IMR-90 (cell line): Measurements from ENCODE around the gene ZNF836. TPM values are rescaled to one million over a fixed set of nuclear protein-coding genes. Genes with fewer than 3 reads are reported as not detected.

Experiments used
- ATAC-seq: fragments of 200-7000 bp; cut with Tn5 transposase; 2 replicates; pipeline ENCODE4 v1.9.1; 2020; ENCODE audit warnings: low read depth, mild to moderate bottlenecking, moderate library complexity
- BruUV-seq: library from RNA; stranded (reverse); fragments of 400-500 nt; replicated peaks from 2 replicates; lab custom pipeline; 2021; lab: Mats Ljungman, UMichigan
- CTCF ChIA-PET: fragments of 300-600 bp; formaldehyde crosslinking; extraction: SDS; loops from one replicate; lab custom pipeline; 2021; ENCODE audit warnings: antibody characterized with exemption; lab: Yijun Ruan, JAX
- POLR2A ChIA-PET: fragments of 300-600 bp; sonication (Branson Sonifier 250); formaldehyde crosslinking; loops from one replicate; lab custom pipeline; 2022; ENCODE audit warnings: antibody characterized with exemption; ENCODE audit not compliant: unreplicated experiment; lab: Charles Lee
- DNase-seq: peaks from one replicate; pipeline ENCODE4 v3.0.0; 2013
- H2AFZ ChIP-seq: replicated peaks from 2 replicates; pipeline ENCODE3; 2013; ENCODE audit warnings: low read length, mild to moderate bottlenecking; ENCODE audit not compliant: poor library complexity
- H2AK5ac ChIP-seq: 2 replicates; pipeline ENCODE4 v1.6.1; 2013; ENCODE audit warnings: low read depth, low read length, inconsistent platforms
- H2AK9ac ChIP-seq: replicated peaks from 2 replicates; pipeline ENCODE3; 2013; ENCODE audit warnings: mild to moderate bottlenecking, low read depth, low read length, moderate library complexity; ENCODE audit not compliant: poor library complexity
- H2BK120ac ChIP-seq: 2 replicates; pipeline ENCODE4 v1.6.1; 2013; ENCODE audit warnings: low read depth, low read length, inconsistent platforms
- H2BK15ac ChIP-seq: 3 replicates; pipeline ENCODE4 v1.6.1; 2013; ENCODE audit warnings: low read depth, low read length, inconsistent platforms
- H2BK20ac ChIP-seq: 2 replicates; pipeline ENCODE4 v1.6.1; 2013; ENCODE audit warnings: low read depth, mild to moderate bottlenecking, inconsistent platforms, low read length, moderate library complexity
- H2BK5ac ChIP-seq: 2 replicates; pipeline ENCODE4 v1.6.1; 2013; ENCODE audit warnings: mild to moderate bottlenecking, low read depth, low read length, inconsistent platforms; ENCODE audit not compliant: poor library complexity, severe bottlenecking
- H3K14ac ChIP-seq: replicated peaks from 2 replicates; pipeline ENCODE4 v1.6.1; 2013; ENCODE audit warnings: low read depth, low read length, inconsistent platforms
- H3K18ac ChIP-seq: 2 replicates; pipeline ENCODE4 v1.6.1; 2013; ENCODE audit warnings: low read depth, low read length, control low read depth
- H3K23ac ChIP-seq: 2 replicates; pipeline ENCODE4 v1.6.1; 2013; ENCODE audit warnings: low read depth, low read length, inconsistent platforms
- H3K27ac ChIP-seq: 2 replicates; pipeline ENCODE4 v1.5.1; 2013; ENCODE audit warnings: mild to moderate bottlenecking, control low read depth, low read length; ENCODE audit not compliant: insufficient read depth
- H3K27me3 ChIP-seq: 2 replicates; pipeline ENCODE4 v1.6.1; 2013; ENCODE audit warnings: low read length; ENCODE audit not compliant: control insufficient read depth, insufficient read depth
- H3K36me3 ChIP-seq: 2 replicates; pipeline ENCODE4 v1.6.1; 2013; ENCODE audit warnings: low read length, mixed read lengths; ENCODE audit not compliant: control insufficient read depth, insufficient read depth
- H3K4ac ChIP-seq: 2 replicates; pipeline ENCODE4 v1.6.1; 2013; ENCODE audit warnings: low read depth, low read length, inconsistent platforms
- H3K4me1 ChIP-seq: 2 replicates; pipeline ENCODE4 v1.6.1; 2013; ENCODE audit warnings: low read length, mixed read lengths; ENCODE audit not compliant: control insufficient read depth, insufficient read depth
- H3K4me2 ChIP-seq: 2 replicates; pipeline ENCODE4 v1.6.1; 2013; ENCODE audit warnings: low read depth, mild to moderate bottlenecking, control low read depth, low read length, moderate library complexity
- H3K4me3 ChIP-seq: 2 replicates; pipeline ENCODE4 v1.5.1; 2013; ENCODE audit warnings: low read depth, mild to moderate bottlenecking, control low read depth, low read length, moderate library complexity; ENCODE audit not compliant: insufficient read depth
- H3K56ac ChIP-seq: 2 replicates; pipeline ENCODE4 v1.6.1; 2013; ENCODE audit warnings: low read length, inconsistent platforms; ENCODE audit not compliant: insufficient read depth; ENCODE audit errors: extremely low read depth
- H3K79me1 ChIP-seq, 2 experiments: 2 replicates each; pipeline ENCODE4 v1.6.1; 2013; ENCODE audit warnings: low read length in 2 of 2, inconsistent platforms in 1 of 2, low read depth in 1 of 2
- H3K9ac ChIP-seq: 2 replicates; pipeline ENCODE4 v1.6.1; 2013; ENCODE audit warnings: low read depth, low read length, control low read depth
- H3K9me1 ChIP-seq: 2 replicates; pipeline ENCODE4 v1.6.1; 2013; ENCODE audit warnings: low read length, inconsistent platforms; ENCODE audit not compliant: insufficient read depth
- H3K9me3 ChIP-seq: 2 replicates; pipeline ENCODE4 v1.6.1; 2013; ENCODE audit warnings: low read length; ENCODE audit not compliant: control insufficient read depth, insufficient read depth
- H4K20me1 ChIP-seq: 2 replicates; pipeline ENCODE4 v1.6.1; 2013; ENCODE audit warnings: low read length, inconsistent platforms; ENCODE audit not compliant: insufficient read depth
- H4K5ac ChIP-seq: 2 replicates; pipeline ENCODE4 v1.6.1; 2013; ENCODE audit warnings: mild to moderate bottlenecking, low read depth, low read length, control low read depth
- H4K8ac ChIP-seq, 2 experiments: 2 replicates each; pipeline ENCODE4 v1.6.1; 2013; ENCODE audit warnings: low read depth in 2 of 2, low read length in 2 of 2, control low read depth in 1 of 2, inconsistent platforms in 1 of 2
- H4K91ac ChIP-seq: 2 replicates; pipeline ENCODE4 v1.6.1; 2013; ENCODE audit warnings: low read depth, low read length, inconsistent platforms; ENCODE audit not compliant: insufficient read depth
- MAZ ChIP-seq: IDR thresholded peaks from 2 replicates; pipeline ENCODE4 v1.6.1; 2012; ENCODE audit warnings: low read depth, mild to moderate bottlenecking, low read length, improper control_type of control experiment, moderate library complexity, borderline replicate concordance
- WGBS, 2 experiments: methylation state at CpG; one replicate each; pipeline versions ENCODE4 v1.1.5 to v1.1.7; 2013; ENCODE audit warnings: missing lambda C conversion rate in 2 of 2; ENCODE audit not compliant: insufficient read length in 1 of 2; ENCODE audit errors: extremely low coverage in 2 of 2; 5-methylcytosine and 5-hydroxymethylcytosine counted together
- dilution Hi-C: fragments of 300-500 bp; cut with HindIII; formaldehyde crosslinking; loops from one replicate; pipeline ENCODE4 v1.14.3; 2018; ENCODE audit warnings: low sequenced_read_pairs; ENCODE audit not compliant: unreplicated experiment
- in situ Hi-C: fragments of 300-500 bp; cut with MboI; formaldehyde crosslinking; loops from 3 replicates; pipeline ENCODE4 v1.14.3; 2019; ENCODE audit warnings: low sequenced_read_pairs, inconsistent platforms, mixed read lengths
- intact Hi-C: fragments of 100-400 bp; cut with micrococcal nuclease; formaldehyde crosslinking; loops from 2 replicates; pipeline ENCODE4 v1.10.0; 2022
- polyA plus RNA-seq, 3 experiments: library from polyadenylated mRNA; depleted of rRNA; stranded (reverse); fragments of >200 nt; gene quantifications; 2 replicates each; pipeline ENCODE4 v1.2.3, GENCODE V29; 2012; ENCODE audit warnings: low replicate concordance in 1 of 3
- total RNA-seq: library from RNA; depleted of rRNA; stranded (reverse); fragments of >200 nt; gene quantifications from 2 replicates; pipeline ENCODE4 v1.2.3, GENCODE V29; 2012

The ZNF836 gene
- total and polyA plus RNA-seq, 2 of the 4 experiments (the other 2 are of a cell fraction): 1.1 to 4.1 TPM

GRCh38 chr19:52170863-52171320, 529 bp downstream of the ZNF836 start:
- WGBS, 2 experiments: 5% methylated on average over 3 of the region's 22 CpGs; no CpG with 5 or more reads in 1 of the 2 experiments
- dilution Hi-C loops: no loop called here
- H2BK120ac ChIP-seq: no peak overlapping the region
- H2AK9ac ChIP-seq: peak overlapping the region; percentile 86
- peaks cover 9% of the 10 kb centered on the region for H3K36me3 ChIP-seq
- intact Hi-C loops: loop anchor here (2.0 kb wide), 1 partner anchor 18 kb away; no protein-coding TSS in a partner anchor
- no peaks in the 10 kb centered on the region for H3K27me3 ChIP-seq
- no peaks in the 10 kb centered on the region for H3K4me1 ChIP-seq
- H3K18ac ChIP-seq: 0 out of 2 replicates have a peak overlapping the region, but pooled peaks have one; percentile 62
- peak overlapping the region; percentile 68 for H3K27ac ChIP-seq
- in situ Hi-C loops: no loop called here
- no peaks in the 10 kb centered on the region for H3K9me3 ChIP-seq
- peak overlapping the region; percentile 48 for H2BK5ac ChIP-seq
- no peak overlapping the region for H2BK20ac ChIP-seq
- H4K5ac ChIP-seq: peak overlapping the region; percentile 67
- TF ChIP-seq MAZ: no peak
- peak overlapping the region; percentile 86 for H4K91ac ChIP-seq
- no peak for DNase-seq
- H3K23ac ChIP-seq: peak overlapping the region; percentile 88; the same call in 1 of the 2 replicates
- ATAC-seq: peak; percentile 53
- BruUV-seq: no TSS peak
- ChIA-PET POLR2A (interaction anchor here (0.6 kb wide), 2 partner anchors 14 kb away, joined by 4 read pairs; no protein-coding TSS in a partner anchor), CTCF (no interaction called here)
- H3K56ac ChIP-seq: peak overlapping the region; percentile 70; the same call in 1 of the 2 replicates
- H3K14ac ChIP-seq: peak overlapping the region; percentile 89
- 0 out of 2 replicates have a peak overlapping the region, but pooled peaks have one; percentile 28 for H2AK5ac ChIP-seq
- no peaks in the 10 kb centered on the region for H3K9me1 ChIP-seq
- peak overlapping the region; percentile 92 for H3K9ac ChIP-seq
- peak overlapping the region; percentile 79 to 85; a peak in 3 of 4 replicates for H4K8ac ChIP-seq
- peak overlapping the region; percentile 77 for H3K4ac ChIP-seq
- H2AFZ ChIP-seq: peak overlapping the region; percentile 98
- H3K4me3 ChIP-seq: peak overlapping the region; percentile 90
- peak overlapping the region; percentile 94 for H3K4me2 ChIP-seq
- no peaks in the 10 kb centered on the region for H4K20me1 ChIP-seq
- peaks cover 5 to 14% of the 10 kb centered on the region in 2 experiments; a peak in 3 of 4 replicates for H3K79me1 ChIP-seq
- H2BK15ac ChIP-seq: peak overlapping the region; percentile 76; the same call in 2 of the 3 replicates
